AG09319 (cell line): ENCODE results near the gene ADIPOR2.

Experiments
- DNase-seq: peaks from one replicate; pipeline ENCODE4 v3.0.0-alpha.2; 2010; ENCODE audit warnings: low read depth; ENCODE audit errors: extremely low read depth
- CTCF ChIP-seq: IDR thresholded peaks from 2 replicates; pipeline ENCODE4 v1.5.1; 2011; ENCODE audit warnings: low read depth, mild to moderate bottlenecking, inconsistent platforms, low read length, moderate library complexity

ADIPOR2 gene

GRCh38 chr12:1666685-1667162 lies 24.1 kb upstream of the ADIPOR2 start:
- DNase-seq = no peak
- TF ChIP-seq CTCF = no peak

GRCh38 chr12:1668833-1669543 lies 21.9 kb upstream of the ADIPOR2 start:
- no peak for DNase-seq
- no peak for TF ChIP-seq CTCF

GRCh38 chr12:1670358-1671268 lies 20.3 kb upstream of the ADIPOR2 start:
- no peak for DNase-seq
- no peak for TF ChIP-seq CTCF

GRCh38 chr12:1676043-1676442 lies 14.8 kb upstream of the ADIPOR2 start:
- no peak for TF ChIP-seq CTCF
- DNase-seq = no peak

- no peak for DNase-seq
- TF ChIP-seq CTCF = no peak
Measured at GRCh38 chr12:1680804-1681492, 9.9 kb upstream of the ADIPOR2 start.

GRCh38 chr12:1681493-1681807 lies 9.4 kb upstream of the ADIPOR2 start:
- no peak for TF ChIP-seq CTCF
- no peak for DNase-seq
